Body of pancreas (tissue), 4 donors: ENCODE measurements around the gene ASF1B. TPM values are rescaled to one million over a fixed set of nuclear protein-coding genes. Genes with fewer than 3 reads are reported as not detected.

Source experiments
- ATAC-seq: fragments of 150-250 bp; one replicate; pipeline ENCODE4 v1.9.1; 2016
- DNase-seq, 4 donors: peaks; one replicate each; pipeline ENCODE4 v3.0.0-alpha.2; 2019
- H3K27ac ChIP-seq, 4 donors: fragments of 200-600 bp; sonication (generic); 1 replicate in 3 of 4; 2 replicates in 1 of 4; pipeline versions ENCODE4 v1.5.1 to v1.6.1; 2016 to 2019; ENCODE audit warnings: mild to moderate bottlenecking in 1 of 4, mixed read lengths in 1 of 4, moderate library complexity in 1 of 4
- H3K27me3 ChIP-seq, 2 donors: fragments of 200-600 bp; sonication (generic); one replicate each; pipeline ENCODE4 v1.6.0; 2016; ENCODE audit warnings: mild to moderate bottlenecking in 1 of 2
- H3K36me3 ChIP-seq, 2 donors: fragments of 200-600 bp; sonication (generic); replicated peaks in 1 of 2; 2 replicates each; pipeline ENCODE4 v1.5.1; 2016; ENCODE audit warnings: low read depth in 2 of 2; ENCODE audit not compliant: insufficient read depth in 1 of 2
- H3K4me1 ChIP-seq: fragments of 200-600 bp; sonication (generic); one replicate; pipeline ENCODE4 v1.6.0; 2016
- H3K4me3 ChIP-seq, 2 donors: fragments of 200-600 bp; sonication (generic); 1 replicate in 1 of 2; 2 replicates in 1 of 2; pipeline ENCODE4 v1.5.1; 2016 to 2019
- H3K9me3 ChIP-seq, 3 donors: fragments of 200-600 bp; sonication (generic); 1 replicate in 2 of 3; 2 replicates in 1 of 3; pipeline ENCODE4 v1.5.1; 2016
- CTCF ChIP-seq, 7 experiments: fragments of 450-650 bp in 4 of 7; fragments of 200-600 bp in 3 of 7; sonication (generic) in 3 of 7; IDR thresholded peaks; one replicate each; pipeline ENCODE4 v1.5.1; 2016 to 2019; ENCODE audit warnings: antibody characterized with exemption in 7 of 7
- POLR2A ChIP-seq, 3 donors: fragments of 450-650 bp; IDR thresholded peaks; one replicate each; pipeline ENCODE4 v1.6.1; 2016; ENCODE audit warnings: antibody characterized with exemption in 3 of 3, mild to moderate bottlenecking in 2 of 3
- WGBS, 2 donors: methylation state at CpG; one replicate each; pipeline ENCODE4 v1.1.5; 2017; 5-methylcytosine and 5-hydroxymethylcytosine counted together
- intact Hi-C: fragments of 100-400 bp; cut with DNase I; formaldehyde crosslinking; loops from one replicate; pipeline ENCODE4 v1.15.1; 2023
- total RNA-seq, 2 donors: library from RNA; depleted of rRNA; stranded (reverse); fragments of >200 nt; gene quantifications; one replicate each; pipeline ENCODE4 v1.1.0, GENCODE V29; 2016

The ASF1B gene
- total RNA-seq, 2 donors from 2014 or later, result 0.26 to 1.6 TPM

GRCh38 chr19:14139944-14140343, 3.6 kb upstream of the ASF1B start:
- ATAC-seq, result no peak
- intact Hi-C loops, result loop anchor here (10.0 kb wide), 1 partner anchor 55 kb away; the partner anchor contains the start of gene C19orf67
- Histone ChIP-seq H3K4me1 (peaks cover 11% of the 10 kb centered on the region), H3K4me3 (no peak overlapping the region), H3K27me3 (no peaks in the 10 kb centered on the region), H3K36me3 (no peaks in the 10 kb centered on the region), H3K9me3 (no peaks in the 10 kb centered on the region), H3K27ac (no peak overlapping the region)
- 70 to 92% methylated on average over 9 of the region's 9 CpGs for WGBS, 2 donors
- TF ChIP-seq CTCF (IDR thresholded peaks at IDR 0.05) (no peak), POLR2A (IDR thresholded peaks at IDR 0.05) (no peak)
- peak in 1 of 4 donors; percentile 46 for DNase-seq

- TF ChIP-seq POLR2A (IDR thresholded peaks at IDR 0.05), result no peak
- no peak for TF ChIP-seq CTCF (IDR thresholded peaks at IDR 0.05)
- Histone ChIP-seq H3K27me3 (no peaks in the 10 kb centered on the region), H3K27ac (peak overlapping the region in 1 of 4 donors; percentile 39), H3K9me3 (no peaks in the 10 kb centered on the region), H3K36me3 (no peaks in the 10 kb centered on the region), H3K4me1 (peaks cover 11% of the 10 kb centered on the region), H3K4me3 (no peak overlapping the region)
- no peak for DNase-seq
- WGBS, 2 donors, result 77 to 83% methylated on average over 9 of the region's 9 CpGs
- ATAC-seq, result no peak
- intact Hi-C loops, result loop anchor here (10.0 kb wide), 1 partner anchor 54 kb away; the partner anchor contains the start of gene C19orf67
Observed at GRCh38 chr19:14138576-14139265, 2.3 kb upstream of the ASF1B start.

- no peak for ATAC-seq
- no peak for DNase-seq
Observed at GRCh38 chr19:14135985-14136508, 342 bp downstream of the ASF1B start.

GRCh38 chr19:14135355-14135754, 1.0 kb downstream of the ASF1B start:
- intact Hi-C loops, result loop anchor here (10.0 kb wide), 1 partner anchor 51 kb away; the partner anchor contains the start of gene C19orf67

More at GRCh38 chr19:14135985-14136508, 342 bp downstream of the ASF1B start:
- no peaks in the 10 kb centered on the region for H3K9me3 ChIP-seq
- WGBS, 2 donors, result 1 to 2% methylated on average over 15 to 35 of the region's 38 CpGs
- peaks cover 11% of the 10 kb centered on the region for H3K4me1 ChIP-seq
- TF ChIP-seq POLR2A (IDR thresholded peaks at IDR 0.05), result no peak
- no peak for TF ChIP-seq CTCF (IDR thresholded peaks at IDR 0.05)
- H3K27ac ChIP-seq, result peak overlapping the region; percentile 34 to 67 (median 62)
- peak overlapping the region in 1 of 2 donors; percentile 26 for H3K4me3 ChIP-seq
- H3K27me3 ChIP-seq, result no peaks in the 10 kb centered on the region
- intact Hi-C loops, result loop anchor here (10.0 kb wide), 1 partner anchor 51 kb away; the partner anchor contains the start of gene C19orf67
- no peaks in the 10 kb centered on the region for H3K36me3 ChIP-seq

More at GRCh38 chr19:14135355-14135754, 1.0 kb downstream of the ASF1B start:
- DNase-seq (no peak), ATAC-seq (no peak)
- no peaks in the 10 kb centered on the region for H3K36me3 ChIP-seq
- 18 to 36% methylated on average over 6 of the region's 6 CpGs for WGBS, 2 donors
- H3K27me3 ChIP-seq, result no peaks in the 10 kb centered on the region
- no peak overlapping the region for H3K27ac ChIP-seq
- TF ChIP-seq POLR2A (IDR thresholded peaks at IDR 0.05) (no peak), CTCF (IDR thresholded peaks at IDR 0.05) (no peak)
- no peaks in the 10 kb centered on the region for H3K9me3 ChIP-seq
- H3K4me3 ChIP-seq, result no peak overlapping the region
- H3K4me1 ChIP-seq, result peaks cover 11% of the 10 kb centered on the region
